ENCODE results near the gene AK8. TPM values are rescaled to one million over a fixed set of nuclear protein-coding genes. Genes with fewer than 3 reads are reported as not detected.
A peak's percentile ranks its signal among the peaks of the same experiment; 100 is the strongest.

Gene AK8
- total and polyA plus RNA-seq, 2 of the 4 experiments (the other 2 are of a cell fraction), result under 0.01 to 0.09 TPM

GRCh38 chr9:132896264-132896663 is 18.2 kb upstream of the AK8 start:
- no TSS peak for BruUV-seq (replicated peaks)
- Histone ChIP-seq H3K9me3 (ENCODE audit: control insufficient read depth, insufficient read depth, low read length) (no peaks in the 10 kb centered on the region), H3K14ac (replicated peaks; ENCODE audit: low read depth, low read length) (no peak overlapping the region), H4K20me1 (ENCODE audit: insufficient read depth, low read length) (0 out of 2 replicates have a peak, but pooled peaks cover 5% of the 10 kb centered on the region), H2AK5ac (ENCODE audit: low read depth, low read length) (no peak overlapping the region), H2AK9ac (replicated peaks; ENCODE audit: low read depth, low read length, poor library complexity) (no peak overlapping the region), H3K23ac (ENCODE audit: low read depth, low read length) (no peak overlapping the region), H2BK15ac (ENCODE audit: low read depth, low read length) (no peak overlapping the region), H3K9ac (ENCODE audit: low read depth, low read length) (no peak overlapping the region), H3K9me1 (ENCODE audit: insufficient read depth, low read length) (no peaks in the 10 kb centered on the region), H2BK20ac (ENCODE audit: low read depth, low read length) (no peak overlapping the region), H3K4me1 (ENCODE audit: control insufficient read depth, insufficient read depth, low read length) (no peaks in the 10 kb centered on the region), H3K27ac (ENCODE audit: insufficient read depth, low read length) (no peak overlapping the region), H2BK120ac (ENCODE audit: low read depth, low read length) (no peak overlapping the region), H4K91ac (ENCODE audit: insufficient read depth, low read depth, low read length) (no peak overlapping the region), H4K8ac (ENCODE audit: low read depth in 2 of 2, low read length in 2 of 2) (no peak overlapping the region), H3K27me3 (ENCODE audit: control insufficient read depth, insufficient read depth, low read length) (no peaks in the 10 kb centered on the region), H2BK5ac (ENCODE audit: low read depth, low read length, poor library complexity, severe bottlenecking) (no peak overlapping the region), H3K4me3 (ENCODE audit: insufficient read depth, low read depth, low read length) (no peak overlapping the region), H4K5ac (ENCODE audit: low read depth, low read length) (no peak overlapping the region), H3K79me1 (ENCODE audit: low read depth in 1 of 2, low read length in 2 of 2) (no peaks in the 10 kb centered on the region), H3K36me3 (ENCODE audit: control insufficient read depth, insufficient read depth, low read length) (peaks cover 63% of the 10 kb centered on the region), H3K4ac (ENCODE audit: low read depth, low read length) (no peak overlapping the region), H3K18ac (ENCODE audit: low read depth, low read length) (no peak overlapping the region), H2AFZ (replicated peaks; ENCODE audit: low read length, poor library complexity) (no peak overlapping the region), H3K56ac (ENCODE audit: extremely low read depth, insufficient read depth, low read length) (no peak overlapping the region), H3K4me2 (ENCODE audit: low read depth, low read length) (no peak overlapping the region)
- ATAC-seq (ENCODE audit: low read depth) (no peak), DNase-seq (no peak)
- CTCF ChIA-PET, result no interaction called here
- intact Hi-C loops (cut with micrococcal nuclease) (no loop called here), dilution Hi-C loops (cut with HindIII; ENCODE audit: low sequenced_read_pairs, unreplicated experiment) (no loop called here), in situ Hi-C loops (cut with MboI; ENCODE audit: low sequenced_read_pairs) (no loop called here)
- whole genome bisulfite sequencing, 2 experiments (ENCODE audit: extremely low coverage in 2 of 2, insufficient read length in 1 of 2), result 92% methylated on average over 2 of the region's 13 CpGs; no CpG with 5 or more reads in 1 of the 2 experiments
- POLR2A ChIA-PET (ENCODE audit: unreplicated experiment), result no interaction called here
- TF ChIP-seq RCOR1 (IDR thresholded peaks at IDR 0.05; ENCODE audit: insufficient replicate concordance, low read length) (no peak), CEBPB (IDR thresholded peaks at IDR 0.05; ENCODE audit: low read depth, low read length) (peak; percentile 56)

Data from IMR-90 (cell line).